HCT116 (cell line): ENCODE measurements around the gene NEK11. TPM values are rescaled to one million over a fixed set of nuclear protein-coding genes. Genes with fewer than 3 reads are reported as not detected.

Experiments
- ATAC-seq: fragments of 200-7000 bp; cut with Tn5 transposase; 2 replicates; pipeline ENCODE4 v1.9.1; 2020; ENCODE audit warnings: mild to moderate bottlenecking, moderate library complexity
- BruUV-seq: library from RNA; stranded (reverse); fragments of 400-500 nt; replicated peaks from 2 replicates; lab custom pipeline; 2021; lab: Mats Ljungman, UMichigan
- CTCF ChIA-PET: fragments of 300-600 bp; sonication (Branson Sonifier 250); formaldehyde crosslinking; loops from one replicate; lab custom pipeline; 2021; ENCODE audit warnings: antibody characterized with exemption; lab: Charles Lee
- POLR2A ChIA-PET: fragments of 300-600, 350-600 bp; sonication (Branson Sonifier 250); formaldehyde crosslinking; loops from one replicate; lab custom pipeline; 2021; ENCODE audit warnings: antibody characterized with exemption; lab: Charles Lee
- RAD21 ChIA-PET, 2 experiments: fragments of 300-600 bp; sonication (Branson Sonifier 250); formaldehyde crosslinking; loops; one replicate each; lab custom pipeline; 2023; ENCODE audit warnings: low total read pairs in 2 of 2; ENCODE audit not compliant: uncharacterized antibody in 2 of 2, unreplicated experiment in 2 of 2, low non-redundant PET in 1 of 2; lab: Charles Lee
- DNase-seq: peaks from one replicate; pipeline ENCODE4 v3.0.0-alpha.2; 2010; ENCODE audit warnings: low read depth, low spot score
- H2AFZ ChIP-seq: fragments of 200-600 bp; shearing (Covaris generic), sonication (generic); 2 replicates; pipeline ENCODE4 v1.6.1; 2017; ENCODE audit warnings: low read depth, mixed run types, mixed read lengths, antibody characterized with exemption, low read length; ENCODE audit not compliant: poor library complexity, severe bottlenecking
- H3K27ac ChIP-seq: 2 replicates; pipeline ENCODE4 v1.5.1; 2012; ENCODE audit warnings: low read depth, low read length
- H3K27me3 ChIP-seq: fragments of 200-600 bp; sonication (generic); 2 replicates; pipeline ENCODE4 v1.6.1; 2016; ENCODE audit warnings: mixed run types, low read length, mixed read lengths; ENCODE audit not compliant: insufficient read depth
- H3K36me3 ChIP-seq, 2 experiments: fragments of 200-500 bp in 1 of 2; fragments of 200-600 bp in 1 of 2; sonication (Bioruptor generic) in 1 of 2; sonication (generic) in 1 of 2; 2 replicates each; pipeline versions ENCODE4 v1.5.1 to v1.6.1; 2014 to 2016; ENCODE audit warnings: low read length in 2 of 2, inconsistent platforms in 1 of 2, mixed read lengths in 1 of 2, mixed run types in 1 of 2; ENCODE audit not compliant: insufficient read depth in 2 of 2, control insufficient read depth in 1 of 2
- H3K4me1 ChIP-seq, 2 experiments: fragments of 200-600 bp in 1 of 2; sonication (generic) in 1 of 2; 2 replicates each; pipeline versions ENCODE4 v1.5.1 to v1.6.1; 2012 to 2017; ENCODE audit warnings: low read length in 2 of 2, inconsistent platforms in 1 of 2, mild to moderate bottlenecking in 1 of 2, mixed read lengths in 1 of 2, mixed run types in 1 of 2, moderate library complexity in 1 of 2; ENCODE audit not compliant: insufficient read depth in 2 of 2, control insufficient read depth in 1 of 2
- H3K4me2 ChIP-seq: fragments of 200-600 bp; sonication (generic); 2 replicates; pipeline ENCODE4 v1.6.1; 2017; ENCODE audit warnings: mixed run types, low read length, mixed read lengths
- H3K4me3 ChIP-seq, 2 experiments: fragments of 200-600 bp in 1 of 2; sonication (generic) in 1 of 2; replicated peaks in 1 of 2; 2 replicates each; pipeline ENCODE4 v1.5.1; 2011 to 2016; ENCODE audit warnings: low read length in 2 of 2, control low read depth in 1 of 2, low read depth in 1 of 2, mild to moderate bottlenecking in 1 of 2, mixed read lengths in 1 of 2, mixed run types in 1 of 2
- H3K79me2 ChIP-seq: fragments of 200-600 bp; sonication (generic); 2 replicates; pipeline ENCODE4 v1.6.1; 2017; ENCODE audit warnings: mild to moderate bottlenecking, mixed run types, low read length, moderate library complexity, mixed read lengths; ENCODE audit not compliant: insufficient read depth
- H3K9ac ChIP-seq: fragments of 200-600 bp; sonication (generic); 2 replicates; pipeline ENCODE4 v1.6.1; 2016; ENCODE audit warnings: low read length, mixed read lengths
- H3K9me2 ChIP-seq: fragments of 200-600 bp; sonication (generic), shearing (Covaris generic); 2 replicates; pipeline ENCODE4 v1.6.1; 2017; ENCODE audit warnings: mixed run types, mild to moderate bottlenecking, moderate library complexity; ENCODE audit not compliant: insufficient read depth
- H3K9me3 ChIP-seq, 2 experiments: fragments of 200-500 bp in 1 of 2; fragments of 200-600 bp in 1 of 2; sonication (Bioruptor generic) in 1 of 2; sonication (generic) in 1 of 2; 2 replicates each; pipeline ENCODE4 v1.6.1; 2014 to 2017; ENCODE audit warnings: low read length in 2 of 2, mixed read lengths in 2 of 2, inconsistent platforms in 1 of 2, low read depth in 1 of 2, mild to moderate bottlenecking in 1 of 2, mixed run types in 1 of 2, moderate library complexity in 1 of 2; ENCODE audit not compliant: control insufficient read depth in 1 of 2, insufficient read depth in 1 of 2
- H4K20me1 ChIP-seq: fragments of 200-600 bp; sonication (generic), shearing (Covaris generic); 2 replicates; pipeline ENCODE4 v1.6.1; 2017; ENCODE audit warnings: mixed run types, mild to moderate bottlenecking, moderate library complexity; ENCODE audit not compliant: insufficient read depth
- CBX3 ChIP-seq: IDR thresholded peaks from 2 replicates; pipeline ENCODE4 v1.6.1; 2012; ENCODE audit warnings: low read depth
- CEBPB ChIP-seq: IDR thresholded peaks from 2 replicates; pipeline ENCODE4 v1.6.1; 2012; ENCODE audit warnings: low read depth
- EGR1 ChIP-seq: IDR thresholded peaks from 2 replicates; pipeline ENCODE4 v1.6.1; 2012; ENCODE audit warnings: low read depth
- EZH2 ChIP-seq: fragments of 200-600 bp; sonication (generic); IDR thresholded peaks from 2 replicates; pipeline ENCODE4 v1.6.1; 2017; ENCODE audit warnings: antibody characterized with exemption, mixed run types
- EZH2phosphoT487 ChIP-seq: fragments of 200-600 bp; IDR thresholded peaks from 2 replicates; pipeline ENCODE4 v1.6.1; 2018; ENCODE audit warnings: antibody characterized with exemption, borderline replicate concordance
- JUND ChIP-seq: IDR thresholded peaks from 2 replicates; pipeline ENCODE4 v1.6.1; 2012
- MAX ChIP-seq: IDR thresholded peaks from 2 replicates; pipeline ENCODE4 v1.6.1; 2012
- POLR2A ChIP-seq: IDR thresholded peaks from 2 replicates; pipeline ENCODE4 v1.7.0; 2011; ENCODE audit warnings: borderline replicate concordance; ENCODE audit not compliant: insufficient read depth, insufficient read length; ENCODE audit errors: extremely low read depth
- POLR2AphosphoS5 ChIP-seq: IDR thresholded peaks from 2 replicates; pipeline ENCODE4 v1.6.1; 2011; ENCODE audit warnings: mild to moderate bottlenecking, low read depth, low read length, moderate library complexity
- RAD21 ChIP-seq: IDR thresholded peaks from 2 replicates; pipeline ENCODE4 v1.6.1; 2012; ENCODE audit warnings: low read depth, mild to moderate bottlenecking
- REST ChIP-seq: IDR thresholded peaks from 2 replicates; pipeline ENCODE4 v1.6.1; 2012; ENCODE audit warnings: low read depth
- SIN3A ChIP-seq: IDR thresholded peaks from 2 replicates; pipeline ENCODE4 v1.6.1; 2012; ENCODE audit warnings: low read depth
- SP1 ChIP-seq: IDR thresholded peaks from 2 replicates; pipeline ENCODE4 v1.6.1; 2012; ENCODE audit warnings: low read depth
- SRF ChIP-seq: IDR thresholded peaks from 2 replicates; pipeline ENCODE4 v1.6.1; 2012; ENCODE audit warnings: low read depth
- TCF7L2 ChIP-seq: IDR thresholded peaks from 2 replicates; pipeline ENCODE4 v1.7.0; 2011; ENCODE audit warnings: borderline replicate concordance, inconsistent platforms; ENCODE audit not compliant: insufficient read depth, insufficient read length; ENCODE audit errors: extremely low read depth
- YY1 ChIP-seq: IDR thresholded peaks from 2 replicates; pipeline ENCODE4 v1.6.1; 2011; ENCODE audit warnings: low read length, low read depth, moderate library complexity, mild to moderate bottlenecking; ENCODE audit not compliant: insufficient replicate concordance; ENCODE audit errors: extremely low read depth
- ZFX ChIP-seq: fragments of 450-650 bp; IDR thresholded peaks from 2 replicates; pipeline ENCODE4 v1.6.1; 2017
- ZNF274 ChIP-seq: fragments of 200-500 bp; sonication (Bioruptor generic); IDR thresholded peaks from 2 replicates; pipeline ENCODE4 v1.6.1; 2014; ENCODE audit warnings: mild to moderate bottlenecking, low read depth, low read length, inconsistent platforms
- intact Hi-C: fragments of 100-400 bp; cut with micrococcal nuclease; formaldehyde crosslinking; loops from 2 replicates; pipeline ENCODE4 v1.10.0; 2022
- total RNA-seq: library from RNA; stranded (reverse); gene quantifications from one replicate; pipeline ENCODE4 v1.2.1, GENCODE V29; 2021; ENCODE audit not compliant: unreplicated experiment
- TF ChIP-seq, protein P1 (sequence below): IDR thresholded peaks from 2 replicates; pipeline ENCODE4 v1.6.1; 2012

Gene NEK11
- total RNA-seq, 1 experiment from 2014 or later, result 3.1 TPM

DNA sequence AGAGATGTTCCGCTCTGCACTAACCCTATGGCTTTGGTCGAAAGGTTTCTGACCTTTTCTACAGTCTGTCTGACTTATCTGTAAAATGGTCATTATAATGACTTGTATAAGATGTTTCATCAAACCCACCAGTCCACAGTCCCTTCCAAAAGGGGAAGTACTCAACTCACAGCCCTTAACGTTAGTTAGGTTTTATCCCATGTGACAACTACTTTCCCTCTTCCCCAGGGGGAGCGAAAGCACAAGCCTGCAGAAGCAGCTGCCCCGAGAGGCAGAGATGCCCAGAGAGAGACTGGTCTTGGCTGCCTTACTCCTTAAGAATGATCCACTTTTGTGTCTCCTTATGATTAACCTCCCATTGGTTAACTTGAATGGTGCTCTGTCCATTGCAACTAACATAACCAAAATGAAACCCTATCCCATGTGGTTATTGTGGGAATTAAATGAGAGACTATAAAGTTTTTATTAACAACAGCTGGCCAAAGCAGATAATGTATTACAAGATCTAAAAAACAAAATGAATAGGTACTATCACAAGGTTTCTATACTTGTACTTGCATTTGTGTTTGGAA lies 6.5 kb upstream of the NEK11 start:
- no peaks in the 10 kb centered on the region for H3K9me2 ChIP-seq
- H3K4me3 ChIP-seq, result no peak overlapping the region
- TF ChIP-seq POLR2AphosphoS5 (no peak), POLR2A (no peak), EGR1 (no peak), EZH2phosphoT487 (no peak), TCF7L2 (no peak), EZH2 (no peak), MAX (no peak), REST (no peak), RAD21 (no peak), ZNF274 (no peak), YY1 (no peak), SRF (no peak), CBX3 (no peak), SP1 (no peak), CEBPB (no peak), ZFX (no peak), JUND (no peak), SIN3A (no peak)
- TF ChIP-seq, protein P1, sequence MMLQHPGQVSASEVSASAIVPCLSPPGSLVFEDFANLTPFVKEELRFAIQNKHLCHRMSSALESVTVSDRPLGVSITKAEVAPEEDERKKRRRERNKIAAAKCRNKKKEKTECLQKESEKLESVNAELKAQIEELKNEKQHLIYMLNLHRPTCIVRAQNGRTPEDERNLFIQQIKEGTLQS, result no peak
- DNase-seq, result no peak
- no peak overlapping the region for H2AFZ ChIP-seq
- RAD21 ChIA-PET, result no interaction called here
- H3K9me3 ChIP-seq, result no peaks in the 10 kb centered on the region
- no peak for ATAC-seq
- CTCF ChIA-PET, result no interaction called here
- H3K4me2 ChIP-seq, result no peak overlapping the region
- BruUV-seq, result no TSS peak
- H3K27ac ChIP-seq, result no peak overlapping the region
- peaks cover 2 to 3% of the 10 kb centered on the region in 2 experiments; a peak in 2 of 4 replicates for H3K36me3 ChIP-seq
- H3K27me3 ChIP-seq, result no peaks in the 10 kb centered on the region
- no peak overlapping the region for H3K9ac ChIP-seq
- intact Hi-C loops, result loop anchor here (10.0 kb wide), 1 partner anchor 1375 kb away; no protein-coding TSS in a partner anchor
- H3K4me1 ChIP-seq, result no peaks in the 10 kb centered on the region
- no peaks in the 10 kb centered on the region for H4K20me1 ChIP-seq
- H3K79me2 ChIP-seq, result no peaks in the 10 kb centered on the region
- POLR2A ChIA-PET, result no interaction called here
